Esophagus squamous epithelium (tissue), 5 donors: ENCODE results near the gene RUNX1. TPM values are rescaled to one million over a fixed set of nuclear protein-coding genes. Genes with fewer than 3 reads are reported as not detected.
A peak's percentile ranks its signal among the peaks of the same experiment; 100 is the strongest.
"Not testable (repeated sequence)": the region's sequence is repeated elsewhere in the genome, so short reads cannot be mapped to it uniquely, and the experiment has no call there.

ENCODE experiments used
- DNase-seq: peaks from one replicate; lab custom pipeline; 2025; lab: John Stamatoyannopoulos, UW
- H3K27ac ChIP-seq, 4 donors: fragments of 200-600 bp; sonication (generic); one replicate each; pipeline ENCODE4 v1.5.1; 2016 to 2019; ENCODE audit warnings: mild to moderate bottlenecking in 1 of 4
- H3K27me3 ChIP-seq, 4 donors: fragments of 200-600 bp; sonication (generic); 1 replicate in 3 of 4; 2 replicates in 1 of 4; pipeline versions ENCODE4 v1.5.1 to v1.6.0; 2017 to 2021; ENCODE audit warnings: antibody characterized with exemption in 1 of 4
- H3K36me3 ChIP-seq, 3 donors: fragments of 200-600 bp; sonication (generic); one replicate each; pipeline ENCODE4 v1.5.1; 2016 to 2019
- H3K4me1 ChIP-seq, 3 donors: fragments of 200-600 bp; sonication (generic); one replicate each; pipeline ENCODE4 v1.5.1; 2017 to 2019
- H3K4me3 ChIP-seq, 4 donors: fragments of 200-600 bp; sonication (generic); 1 replicate in 3 of 4; 2 replicates in 1 of 4; pipeline ENCODE4 v1.5.1; 2016 to 2019; ENCODE audit warnings: mild to moderate bottlenecking in 2 of 4, moderate library complexity in 1 of 4
- H3K9me3 ChIP-seq, 3 donors: fragments of 200-600 bp; sonication (generic); one replicate each; pipeline ENCODE4 v1.5.1; 2016 to 2019
- POLR2A ChIP-seq, 4 donors: fragments of 450-650 bp; IDR thresholded peaks; one replicate each; pipeline ENCODE4 v1.6.1; 2017; ENCODE audit warnings: antibody characterized with exemption in 4 of 4, mild to moderate bottlenecking in 4 of 4, moderate library complexity in 3 of 4
- WGBS, 2 donors: methylation state at CpG; one replicate each; pipeline ENCODE4 v1.1.5; 2018; 5-methylcytosine and 5-hydroxymethylcytosine counted together
- intact Hi-C: fragments of 100-400 bp; cut with DNase I; formaldehyde crosslinking; loops from one replicate; pipeline ENCODE4 v1.15.0; 2022
- total RNA-seq, 4 donors: library from RNA; depleted of rRNA; stranded (reverse); fragments of >200 nt; gene quantifications; one replicate each; pipeline ENCODE4 v1.1.0, GENCODE V29; 2016
- TF ChIP-seq, protein P1 (sequence below), 6 experiments: fragments of 450-650 bp in 4 of 6; fragments of 200-600 bp in 2 of 6; sonication (generic) in 2 of 6; IDR thresholded peaks; one replicate each; pipeline ENCODE4 v1.5.1; 2016 to 2019; ENCODE audit warnings: antibody characterized with exemption in 6 of 6, mild to moderate bottlenecking in 4 of 6, moderate library complexity in 4 of 6
- donor health status: DM: yes; HTN: yes; CAD: no.

Gene RUNX1
- total RNA-seq, 4 donors from 2014 or later = 8.2 to 25.4 (median 18.3) TPM

DNA sequence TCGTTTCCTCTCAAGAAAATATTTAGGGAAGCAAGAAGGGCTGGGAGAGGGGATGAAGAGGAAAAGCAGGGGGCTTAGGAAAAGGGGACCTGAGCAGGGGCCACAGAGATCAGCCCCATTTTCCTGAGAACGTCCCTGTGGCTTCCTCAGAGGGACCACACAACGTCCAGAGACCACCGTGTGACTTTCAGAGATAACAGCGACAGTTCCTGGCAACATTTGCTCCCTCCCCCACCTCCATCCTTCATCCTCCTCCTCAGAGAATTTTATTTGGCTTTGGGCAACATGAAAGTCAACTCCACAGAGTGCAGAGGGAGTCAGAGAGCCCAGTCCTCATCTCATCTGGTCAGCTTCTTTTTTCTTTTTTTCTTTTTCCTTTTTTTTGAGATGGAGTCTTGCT is 50.9 kb downstream of the RUNX1 start:
- intact Hi-C loops = no loop called here
- TF ChIP-seq, protein P1, sequence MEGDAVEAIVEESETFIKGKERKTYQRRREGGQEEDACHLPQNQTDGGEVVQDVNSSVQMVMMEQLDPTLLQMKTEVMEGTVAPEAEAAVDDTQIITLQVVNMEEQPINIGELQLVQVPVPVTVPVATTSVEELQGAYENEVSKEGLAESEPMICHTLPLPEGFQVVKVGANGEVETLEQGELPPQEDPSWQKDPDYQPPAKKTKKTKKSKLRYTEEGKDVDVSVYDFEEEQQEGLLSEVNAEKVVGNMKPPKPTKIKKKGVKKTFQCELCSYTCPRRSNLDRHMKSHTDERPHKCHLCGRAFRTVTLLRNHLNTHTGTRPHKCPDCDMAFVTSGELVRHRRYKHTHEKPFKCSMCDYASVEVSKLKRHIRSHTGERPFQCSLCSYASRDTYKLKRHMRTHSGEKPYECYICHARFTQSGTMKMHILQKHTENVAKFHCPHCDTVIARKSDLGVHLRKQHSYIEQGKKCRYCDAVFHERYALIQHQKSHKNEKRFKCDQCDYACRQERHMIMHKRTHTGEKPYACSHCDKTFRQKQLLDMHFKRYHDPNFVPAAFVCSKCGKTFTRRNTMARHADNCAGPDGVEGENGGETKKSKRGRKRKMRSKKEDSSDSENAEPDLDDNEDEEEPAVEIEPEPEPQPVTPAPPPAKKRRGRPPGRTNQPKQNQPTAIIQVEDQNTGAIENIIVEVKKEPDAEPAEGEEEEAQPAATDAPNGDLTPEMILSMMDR (IDR thresholded peaks at IDR 0.05) = no peak

DNA sequence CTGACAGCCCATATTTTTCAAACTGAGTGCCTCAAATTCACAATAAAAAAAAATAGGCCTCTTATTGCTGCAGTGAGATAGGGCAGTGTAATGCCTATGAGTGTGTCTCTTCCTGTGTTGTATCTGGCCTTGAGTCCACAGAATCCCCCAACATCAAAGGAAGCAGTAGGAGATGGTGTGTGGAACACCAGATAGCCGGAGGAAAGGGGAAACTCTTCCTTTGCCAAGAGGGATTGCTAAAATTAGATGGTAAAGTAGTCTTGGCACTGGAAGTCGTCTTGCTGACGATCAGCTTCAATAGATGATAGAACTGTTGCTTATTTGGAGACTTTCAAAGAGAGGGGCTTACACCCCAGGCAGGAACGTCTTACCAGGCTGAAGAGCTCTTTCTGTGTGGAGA is 51.8 kb downstream of the RUNX1 start:
- Histone ChIP-seq H3K36me3 (no peaks in the 10 kb centered on the region), H3K4me3 (no peak overlapping the region), H3K9me3 (no peaks in the 10 kb centered on the region), H3K27ac (no peak overlapping the region), H3K4me1 (peaks cover 0 to 13% (median 4%) of the 10 kb centered on the region in 3 donors), H3K27me3 (no peaks in the 10 kb centered on the region)
- intact Hi-C loops = no loop called here
- 17 to 44% methylated on average over 4 of the region's 4 CpGs for WGBS, 2 donors
- no peak for TF ChIP-seq POLR2A (IDR thresholded peaks at IDR 0.05)
- TF ChIP-seq, protein P1 (IDR thresholded peaks at IDR 0.05) = no peak
- no peak for DNase-seq

More for the DNA sequence above, 50.9 kb downstream of the RUNX1 start:
- DNase-seq = no peak
- H3K9me3 ChIP-seq = no peaks in the 10 kb centered on the region
- no peaks in the 10 kb centered on the region for H3K27me3 ChIP-seq
- no peak overlapping the region for H3K27ac ChIP-seq
- no peak overlapping the region for H3K4me3 ChIP-seq
- 79 to 91% methylated on average over 4 of the region's 5 CpGs for WGBS, 2 donors
- peaks cover 0 to 5% (median 4%) of the 10 kb centered on the region in 3 donors for H3K4me1 ChIP-seq
- no peaks in the 10 kb centered on the region for H3K36me3 ChIP-seq

DNA sequence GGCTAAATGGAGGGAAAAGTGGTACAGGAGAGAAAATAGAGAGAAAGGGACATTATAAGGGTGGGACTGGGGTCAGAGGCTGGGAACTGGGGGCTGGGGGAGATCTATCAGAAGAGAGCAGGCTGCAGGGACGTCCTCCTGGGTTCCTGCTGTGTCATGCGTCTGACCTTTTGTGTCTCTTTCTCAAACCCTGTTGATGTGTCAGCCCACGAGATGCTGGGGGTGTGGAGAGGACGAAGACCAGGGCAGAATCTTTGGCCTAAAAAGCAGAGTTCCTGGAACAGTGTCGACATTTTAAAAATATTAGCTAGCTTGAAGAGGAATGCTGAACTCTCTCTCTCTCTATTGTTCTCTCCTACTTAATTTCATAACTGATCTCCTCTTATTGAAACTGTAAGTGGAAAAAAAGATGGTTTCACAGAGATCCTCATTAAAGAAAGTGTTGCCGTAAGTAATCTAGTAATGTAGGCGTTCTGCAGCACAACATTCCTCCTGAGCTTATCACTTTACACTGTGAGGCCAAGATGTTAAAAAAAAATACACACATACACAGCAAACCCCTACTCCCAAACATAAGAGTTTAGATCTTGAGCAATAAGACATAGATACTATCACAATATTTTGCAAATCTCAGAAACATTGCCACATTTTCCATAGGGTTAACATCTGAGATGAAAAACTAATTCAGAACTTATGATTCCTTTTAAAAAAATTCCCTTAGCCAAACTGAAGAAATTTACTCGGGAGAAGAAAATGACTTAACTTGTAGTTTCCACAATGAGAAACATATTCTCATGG is 52.6 kb downstream of the RUNX1 start:
- Histone ChIP-seq H3K27me3 (no peaks in the 10 kb centered on the region), H3K4me1 (peaks cover 0 to 20% (median 4%) of the 10 kb centered on the region in 3 donors), H3K27ac (peak overlapping the region in 1 of 4 donors; percentile 1), H3K4me3 (no peak overlapping the region), H3K36me3 (no peaks in the 10 kb centered on the region), H3K9me3 (no peaks in the 10 kb centered on the region)
- TF ChIP-seq, protein P1 (IDR thresholded peaks at IDR 0.05) = no peak
- no peak for TF ChIP-seq POLR2A (IDR thresholded peaks at IDR 0.05)
- intact Hi-C loops = no loop called here
- WGBS, 2 donors = 55% methylated on average over 8 of the region's 8 CpGs
- DNase-seq = no peak

DNA sequence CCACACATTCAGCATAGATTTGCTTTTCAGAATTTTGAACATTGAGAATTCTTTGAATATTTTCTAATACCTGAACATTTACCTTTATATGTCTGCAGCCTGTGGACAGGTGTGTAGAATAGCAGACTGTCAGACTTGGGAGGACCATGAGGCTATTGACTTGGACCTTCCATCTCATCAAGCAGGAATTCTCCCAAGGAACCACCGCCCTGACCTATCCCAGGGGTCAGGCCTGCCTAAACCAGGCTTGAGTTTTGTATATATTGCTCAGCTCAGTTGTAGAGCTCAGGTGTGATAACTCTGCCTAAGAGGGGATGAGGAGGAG is 53.2 kb downstream of the RUNX1 start:
- Histone ChIP-seq H3K9me3 (no peaks in the 10 kb centered on the region), H3K27me3 (no peaks in the 10 kb centered on the region), H3K36me3 (no peaks in the 10 kb centered on the region), H3K4me1 (peaks cover 0 to 20% (median 4%) of the 10 kb centered on the region in 3 donors), H3K4me3 (no peak overlapping the region), H3K27ac (peak overlapping the region in 1 of 4 donors; percentile 1)
- intact Hi-C loops = no loop called here
- 100% methylated on average over 1 of the region's 1 CpG for WGBS, 2 donors
- no peak for TF ChIP-seq POLR2A (IDR thresholded peaks at IDR 0.05)
- TF ChIP-seq, protein P1 (IDR thresholded peaks at IDR 0.05) = no peak
- DNase-seq = no peak

DNA sequence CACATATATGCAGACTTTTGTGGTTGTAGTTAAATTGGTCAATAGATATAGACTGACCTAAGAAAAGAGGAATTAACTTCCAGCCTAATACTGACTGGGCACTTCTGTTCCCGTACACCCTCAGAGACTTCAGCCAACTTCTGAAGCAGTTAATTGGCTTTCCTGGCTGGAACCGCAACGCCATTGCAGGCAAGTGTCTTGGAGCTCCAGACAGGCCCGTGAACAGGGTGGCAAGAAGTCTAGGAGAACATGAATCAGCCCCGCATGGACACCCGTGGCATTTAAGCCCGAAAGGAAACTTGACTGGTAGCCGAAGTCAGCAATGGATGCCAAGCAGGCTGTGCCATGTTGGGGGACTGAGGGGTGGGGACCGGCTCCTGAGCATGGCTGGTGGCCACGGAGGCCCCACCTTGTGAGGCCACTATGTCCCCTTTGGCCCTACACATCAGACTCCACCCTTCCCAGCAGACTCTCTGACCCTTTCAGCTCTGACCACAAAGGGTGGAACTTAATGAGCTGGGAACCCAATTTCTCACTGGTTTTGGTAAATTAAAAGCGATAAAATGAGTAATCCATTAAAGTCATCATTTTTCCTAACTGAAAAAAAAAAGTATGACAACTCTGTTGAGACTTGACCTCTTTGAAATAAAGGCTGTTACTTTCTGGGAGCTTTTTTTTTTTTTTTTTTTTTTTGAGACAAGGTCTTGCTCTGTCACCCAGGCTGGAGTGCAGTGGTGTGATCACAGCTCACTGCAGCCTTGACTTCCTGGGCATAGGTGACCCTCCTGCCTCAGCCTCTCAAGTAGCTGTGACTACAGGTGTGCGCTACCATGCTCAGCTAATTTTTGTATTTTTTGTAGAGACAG is 54.1 kb downstream of the RUNX1 start:
- intact Hi-C loops = no loop called here
- H3K9me3 ChIP-seq = no peaks in the 10 kb centered on the region
- DNase-seq = no peak

DNA sequence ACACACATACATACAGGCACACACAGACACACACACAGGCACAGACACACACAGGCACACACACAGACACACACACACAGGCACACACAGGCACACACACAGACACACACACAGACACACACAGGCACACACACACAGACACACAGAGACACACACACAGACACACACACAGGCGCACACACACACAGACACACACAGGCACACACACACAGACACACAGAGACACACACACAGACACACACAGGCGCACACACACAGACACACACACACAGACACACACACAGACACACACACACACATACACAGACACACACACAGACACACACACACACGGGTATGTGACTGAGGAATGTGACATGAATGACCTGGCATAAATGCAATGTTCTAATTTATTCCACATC is 55.6 kb downstream of the RUNX1 start:
- WGBS, 2 donors = 53 to 57% methylated on average over 2 of the region's 3 CpGs
- H3K27me3 ChIP-seq, DNase-seq, H3K4me3 ChIP-seq, intact Hi-C loops, H3K9me3 ChIP-seq, H3K36me3 ChIP-seq: not testable (repeated sequence)
- Histone ChIP-seq H3K27ac (peak overlapping the region in 1 of 4 donors; percentile 13), H3K4me1 (peaks cover 0 to 20% (median 0%) of the 10 kb centered on the region in 3 donors)

More for the DNA sequence above, 54.1 kb downstream of the RUNX1 start:
- 62 to 82% methylated on average over 10 of the region's 12 CpGs for WGBS, 2 donors
- Histone ChIP-seq H3K4me3 (no peak overlapping the region), H3K27me3 (no peaks in the 10 kb centered on the region), H3K36me3 (no peaks in the 10 kb centered on the region), H3K27ac (peak overlapping the region in 1 of 4 donors; percentile 9), H3K4me1 (peaks cover 0 to 20% (median 4%) of the 10 kb centered on the region in 3 donors)
- TF ChIP-seq, protein P1 (IDR thresholded peaks at IDR 0.05) = no peak
- no peak for TF ChIP-seq POLR2A (IDR thresholded peaks at IDR 0.05)
